GM13977 (cell line): ENCODE measurements around the gene MOB3B.
"Not testable (repeated sequence)": the region's sequence is repeated elsewhere in the genome, so short reads cannot be mapped to it uniquely, and the experiment has no call there.

Experiments used
- DNase-seq: peaks from one replicate; pipeline ENCODE4 v3.0.0; 2012; ENCODE audit warnings: low spot score
- CTCF ChIP-seq: IDR thresholded peaks from 2 replicates; pipeline ENCODE4 v1.5.1; 2012; ENCODE audit warnings: mild to moderate bottlenecking, control low read depth; ENCODE audit not compliant: insufficient read depth; ENCODE audit errors: extremely low read depth, missing control alignments
- in situ Hi-C: fragments of 300-500 bp; cut with MboI; formaldehyde crosslinking; loops from one replicate; pipeline ENCODE4 v1.12.0; 2022; ENCODE audit warnings: low sequenced_read_pairs, low pct_unique_long_range_greater_than_20kb, mixed read lengths, inconsistent platforms; ENCODE audit not compliant: unreplicated experiment

Gene MOB3B

DNA sequence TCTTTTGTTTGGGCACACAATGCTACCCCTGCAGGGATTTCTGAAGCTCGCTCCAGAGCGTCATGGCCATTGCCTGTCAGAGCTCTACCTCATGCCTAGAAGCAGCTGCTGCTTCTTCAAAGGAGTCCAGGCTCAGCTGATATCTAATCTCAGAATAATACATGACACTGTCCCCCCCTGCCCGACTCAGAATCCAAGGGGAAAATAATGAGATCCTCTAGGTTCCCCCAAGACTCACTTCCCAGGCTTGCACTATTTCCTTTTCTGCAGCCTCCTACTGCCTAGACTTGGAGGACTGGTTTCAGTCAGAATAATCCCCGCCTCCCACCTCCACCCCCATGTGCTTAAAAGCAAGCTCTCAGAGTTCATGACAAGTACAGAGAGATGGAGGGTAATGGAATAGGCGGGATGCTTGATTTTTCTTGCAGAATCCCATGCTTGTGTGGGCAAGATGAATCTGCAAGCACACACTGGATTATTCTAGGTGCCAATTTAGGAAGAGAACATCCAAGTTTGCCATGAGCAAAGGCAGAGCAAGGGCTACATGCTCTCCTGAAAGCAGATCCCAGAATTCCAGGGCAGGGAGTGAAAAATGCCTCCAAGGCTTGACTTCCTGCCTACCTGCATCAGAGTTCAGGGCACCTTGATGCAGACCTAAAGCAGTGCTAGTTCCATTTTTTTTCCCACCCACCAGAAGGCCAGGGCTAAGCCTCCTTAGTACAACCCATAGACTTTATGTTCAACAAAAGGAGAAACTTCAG is 102.9 kb downstream of the MOB3B start:
- DNase-seq = no peak
- in situ Hi-C loops = no loop called here
- TF ChIP-seq CTCF = no peak

DNA sequence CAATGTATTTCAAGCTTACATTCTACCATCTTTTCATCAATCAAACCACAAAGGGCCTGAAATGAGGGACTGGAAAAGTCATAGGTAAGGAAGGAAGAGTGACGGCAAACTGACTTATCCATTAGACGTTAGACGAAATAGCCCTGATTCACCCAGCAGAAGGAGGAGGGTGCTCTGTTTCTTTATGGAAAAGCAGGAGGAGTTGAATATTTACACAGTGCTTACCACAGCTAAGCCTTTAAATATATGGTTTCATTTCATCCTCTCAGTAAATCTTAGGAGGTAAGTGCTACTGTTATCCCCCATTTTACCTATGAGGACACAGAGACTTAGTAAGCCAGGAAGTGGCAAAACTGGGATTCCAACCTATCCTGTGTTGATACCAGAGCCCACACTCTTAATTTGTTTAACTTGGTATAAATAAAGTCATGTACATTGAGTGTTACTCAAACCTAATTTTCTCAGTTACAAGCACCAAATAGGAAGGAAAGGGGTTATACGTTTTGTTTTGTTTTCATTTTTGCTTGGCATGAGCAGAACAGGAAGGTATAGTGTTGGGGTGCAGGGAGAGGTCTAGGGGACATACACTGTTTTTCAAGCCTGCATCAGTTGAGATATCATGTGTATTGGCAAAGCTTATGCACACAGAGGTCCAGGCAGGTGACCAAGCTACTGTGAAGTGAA is 103.6 kb downstream of the MOB3B start:
- in situ Hi-C loops = no loop called here
- TF ChIP-seq CTCF = no peak
- DNase-seq = no peak

DNA sequence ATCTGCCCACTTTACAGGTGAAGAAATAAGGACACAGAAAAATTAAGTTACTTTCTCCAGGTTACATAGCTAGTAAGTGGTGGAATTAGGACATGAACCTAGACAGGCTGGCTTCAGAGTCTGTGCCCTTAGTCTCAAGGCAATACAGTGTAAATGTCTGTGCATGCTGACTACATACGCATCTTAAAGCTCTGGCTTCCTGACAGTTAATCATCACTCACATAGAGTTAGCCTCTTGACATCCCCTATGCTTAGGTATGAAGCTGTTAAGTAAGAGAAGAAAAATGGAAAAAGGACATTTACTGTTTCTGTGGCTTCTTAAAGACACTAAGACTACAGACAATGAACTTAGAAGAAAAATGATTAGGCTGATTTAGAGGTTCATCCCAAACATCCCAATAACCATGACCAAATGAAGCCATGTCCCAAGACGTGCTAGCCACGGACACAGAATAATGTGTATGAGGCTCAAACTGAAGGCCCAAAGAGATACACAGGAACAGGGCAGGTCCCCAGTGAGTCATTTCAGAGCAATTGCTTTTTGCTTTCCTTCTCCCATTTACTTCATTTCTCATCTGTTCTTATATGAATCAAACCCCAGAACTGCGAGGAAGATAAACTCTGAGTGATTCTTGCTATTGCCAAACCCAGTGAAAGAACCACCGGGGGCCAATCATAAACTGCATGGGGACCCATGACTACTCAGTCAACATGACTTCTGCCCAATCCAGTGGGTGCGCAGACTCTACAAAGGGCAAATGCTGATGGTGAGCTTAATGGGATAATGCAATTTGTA is 105.5 kb downstream of the MOB3B start:
- no peak for DNase-seq
- TF ChIP-seq CTCF = no peak
- in situ Hi-C loops = no loop called here

- DNase-seq = no peak
- TF ChIP-seq CTCF = no peak
- in situ Hi-C loops = no loop called here
Observed at GRCh38 chr9:27422279-27422834, 107.3 kb downstream of the MOB3B start.

DNA sequence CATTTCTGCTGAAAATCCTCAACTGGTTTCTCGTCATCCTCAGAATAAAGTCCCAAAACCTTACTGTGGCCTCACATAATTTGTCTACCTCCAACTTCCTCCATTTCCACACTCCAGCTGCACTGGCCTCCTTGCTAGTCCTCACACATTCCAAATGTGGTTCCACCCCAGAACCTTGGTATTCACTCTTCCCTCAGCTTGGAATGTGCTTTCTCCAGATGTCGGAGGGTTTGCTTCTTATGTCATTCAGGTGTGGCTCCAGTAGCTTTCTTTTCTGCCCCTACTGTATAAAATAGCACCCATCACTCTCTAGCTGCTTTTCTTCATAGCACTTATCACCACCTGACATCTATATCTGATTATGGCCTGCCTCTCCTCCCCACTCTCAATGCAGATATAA is 108.0 kb downstream of the MOB3B start:
- in situ Hi-C loops = no loop called here
- no peak for DNase-seq
- TF ChIP-seq CTCF = no peak

DNA sequence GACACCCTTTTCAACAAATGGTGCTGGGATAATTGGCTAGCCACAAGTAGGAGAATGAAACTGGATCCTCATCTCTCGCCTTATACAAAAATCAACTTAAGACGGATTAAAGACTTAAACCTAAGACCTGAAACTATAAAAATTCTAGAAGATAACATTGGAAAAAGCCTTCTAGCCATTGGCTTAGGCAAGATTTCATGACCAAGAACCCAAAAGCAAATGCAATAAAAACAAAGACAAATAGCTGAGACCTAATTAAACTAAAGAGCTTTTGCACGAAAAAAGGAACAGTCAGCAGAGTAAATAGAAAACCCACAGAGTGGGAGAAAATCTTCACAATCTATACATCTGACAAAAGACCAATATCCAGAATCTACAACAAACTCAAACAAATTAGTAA is 110.1 kb downstream of the MOB3B start:
- in situ Hi-C loops, DNase-seq: not testable (repeated sequence)
